OCI-LY3 (cell line): ENCODE data around the gene DACT1.

ENCODE experiments used
- H2AFZ ChIP-seq: fragments of 200-600, 300-600 bp; shearing (Covaris generic); 2 replicates; pipeline ENCODE4 v1.6.0; 2014; ENCODE audit warnings: antibody characterized with exemption, low read depth, low read length
- H3K27ac ChIP-seq: fragments of 200-600, 300-600 bp; sonication (generic); 2 replicates; pipeline ENCODE4 v1.5.1; 2014; ENCODE audit warnings: mild to moderate bottlenecking, low read length, moderate library complexity, mixed read lengths
- H3K27me3 ChIP-seq: fragments of 200-600, 300-600 bp; sonication (generic); 2 replicates; pipeline ENCODE4 v1.6.1; 2014; ENCODE audit warnings: low read depth, low read length, mixed read lengths
- H3K36me3 ChIP-seq: fragments of 200-600, 300-600 bp; sonication (generic); replicated peaks from 2 replicates; pipeline ENCODE3; 2014; ENCODE audit warnings: low read depth, low read length, mixed read lengths
- H3K4me1 ChIP-seq: fragments of 300-600, 200-600 bp; sonication (generic); 2 replicates; pipeline ENCODE4 v1.6.1; 2014; ENCODE audit warnings: low read length, mixed read lengths
- H3K4me2 ChIP-seq: fragments of 200-600, 300-600 bp; sonication (generic); 2 replicates; pipeline ENCODE4 v1.6.1; 2014; ENCODE audit warnings: low read length, mixed read lengths
- H3K4me3 ChIP-seq: fragments of 300-600, 200-600 bp; sonication (generic); 2 replicates; pipeline ENCODE4 v1.5.1; 2014; ENCODE audit warnings: antibody characterized with exemption, mild to moderate bottlenecking, low read length, moderate library complexity
- H3K79me2 ChIP-seq: fragments of 300-600, 200-600 bp; shearing (Covaris generic); 2 replicates; pipeline ENCODE4 v1.6.1; 2014; ENCODE audit warnings: mild to moderate bottlenecking, low read length, mixed read lengths
- H3K9ac ChIP-seq: fragments of 300-600, 200-600 bp; shearing (Covaris generic); 2 replicates; pipeline ENCODE4 v1.6.0; 2014; ENCODE audit warnings: mild to moderate bottlenecking, low read length, moderate library complexity
- H3K9me3 ChIP-seq: fragments of 200-600, 300-600 bp; shearing (Covaris generic); 2 replicates; pipeline ENCODE4 v1.6.1; 2014; ENCODE audit warnings: low read length, mixed read lengths; ENCODE audit not compliant: insufficient read depth
- H4K20me1 ChIP-seq: fragments of 200-600, 300-600 bp; sonication (generic); 2 replicates; pipeline ENCODE4 v1.6.1; 2016; ENCODE audit warnings: low read length, mixed read lengths; ENCODE audit not compliant: insufficient read depth
- EZH2phosphoT487 ChIP-seq: fragments of 200-600 bp; shearing (Covaris generic); IDR thresholded peaks from 2 replicates; pipeline ENCODE4 v1.6.1; 2018; ENCODE audit warnings: antibody characterized with exemption, mixed run types, low read depth
- TF ChIP-seq, protein P1 (sequence below): fragments of 200-600, 300-600 bp; sonication (generic); IDR thresholded peaks from 2 replicates; pipeline ENCODE4 v1.5.1; 2014; ENCODE audit warnings: antibody characterized with exemption, low read length, low read depth

Gene DACT1

GRCh38 chr14:58660407-58660806, 22.6 kb downstream of the DACT1 start:
- Histone ChIP-seq H4K20me1 (no peaks in the 10 kb centered on the region), H3K27ac (no peak overlapping the region), H3K4me1 (peaks cover 13% of the 10 kb centered on the region), H3K36me3 (no peaks in the 10 kb centered on the region), H3K4me2 (no peak overlapping the region), H2AFZ (no peak overlapping the region), H3K4me3 (no peak overlapping the region), H3K9me3 (no peaks in the 10 kb centered on the region), H3K79me2 (no peaks in the 10 kb centered on the region), H3K27me3 (no peaks in the 10 kb centered on the region), H3K9ac (no peak overlapping the region)
- no peak for TF ChIP-seq EZH2phosphoT487
- TF ChIP-seq, protein P1, sequence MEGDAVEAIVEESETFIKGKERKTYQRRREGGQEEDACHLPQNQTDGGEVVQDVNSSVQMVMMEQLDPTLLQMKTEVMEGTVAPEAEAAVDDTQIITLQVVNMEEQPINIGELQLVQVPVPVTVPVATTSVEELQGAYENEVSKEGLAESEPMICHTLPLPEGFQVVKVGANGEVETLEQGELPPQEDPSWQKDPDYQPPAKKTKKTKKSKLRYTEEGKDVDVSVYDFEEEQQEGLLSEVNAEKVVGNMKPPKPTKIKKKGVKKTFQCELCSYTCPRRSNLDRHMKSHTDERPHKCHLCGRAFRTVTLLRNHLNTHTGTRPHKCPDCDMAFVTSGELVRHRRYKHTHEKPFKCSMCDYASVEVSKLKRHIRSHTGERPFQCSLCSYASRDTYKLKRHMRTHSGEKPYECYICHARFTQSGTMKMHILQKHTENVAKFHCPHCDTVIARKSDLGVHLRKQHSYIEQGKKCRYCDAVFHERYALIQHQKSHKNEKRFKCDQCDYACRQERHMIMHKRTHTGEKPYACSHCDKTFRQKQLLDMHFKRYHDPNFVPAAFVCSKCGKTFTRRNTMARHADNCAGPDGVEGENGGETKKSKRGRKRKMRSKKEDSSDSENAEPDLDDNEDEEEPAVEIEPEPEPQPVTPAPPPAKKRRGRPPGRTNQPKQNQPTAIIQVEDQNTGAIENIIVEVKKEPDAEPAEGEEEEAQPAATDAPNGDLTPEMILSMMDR = no peak

- Histone ChIP-seq H3K36me3 (no peaks in the 10 kb centered on the region), H3K4me2 (no peak overlapping the region), H3K79me2 (no peaks in the 10 kb centered on the region), H2AFZ (no peak overlapping the region), H3K27ac (no peak overlapping the region), H3K27me3 (no peaks in the 10 kb centered on the region), H3K4me3 (no peak overlapping the region), H3K9ac (no peak overlapping the region), H4K20me1 (no peaks in the 10 kb centered on the region), H3K9me3 (no peaks in the 10 kb centered on the region), H3K4me1 (peaks cover 13% of the 10 kb centered on the region)
- TF ChIP-seq, protein P1 = no peak
- no peak for TF ChIP-seq EZH2phosphoT487
Measured at GRCh38 chr14:58662018-58662417, 24.3 kb downstream of the DACT1 start.

- H2AFZ ChIP-seq = no peak overlapping the region
- no peak overlapping the region for H3K27ac ChIP-seq
- no peak overlapping the region for H3K9ac ChIP-seq
- H4K20me1 ChIP-seq = no peaks in the 10 kb centered on the region
- no peaks in the 10 kb centered on the region for H3K79me2 ChIP-seq
- peaks cover 13% of the 10 kb centered on the region for H3K4me1 ChIP-seq
- no peak for TF ChIP-seq EZH2phosphoT487
- TF ChIP-seq, protein P1 = no peak
- H3K4me2 ChIP-seq = no peak overlapping the region
- H3K27me3 ChIP-seq = no peaks in the 10 kb centered on the region
- no peak overlapping the region for H3K4me3 ChIP-seq
- no peaks in the 10 kb centered on the region for H3K36me3 ChIP-seq
- H3K9me3 ChIP-seq = no peaks in the 10 kb centered on the region
Measured at GRCh38 chr14:58662759-58663158, 25.0 kb downstream of the DACT1 start.

DNA sequence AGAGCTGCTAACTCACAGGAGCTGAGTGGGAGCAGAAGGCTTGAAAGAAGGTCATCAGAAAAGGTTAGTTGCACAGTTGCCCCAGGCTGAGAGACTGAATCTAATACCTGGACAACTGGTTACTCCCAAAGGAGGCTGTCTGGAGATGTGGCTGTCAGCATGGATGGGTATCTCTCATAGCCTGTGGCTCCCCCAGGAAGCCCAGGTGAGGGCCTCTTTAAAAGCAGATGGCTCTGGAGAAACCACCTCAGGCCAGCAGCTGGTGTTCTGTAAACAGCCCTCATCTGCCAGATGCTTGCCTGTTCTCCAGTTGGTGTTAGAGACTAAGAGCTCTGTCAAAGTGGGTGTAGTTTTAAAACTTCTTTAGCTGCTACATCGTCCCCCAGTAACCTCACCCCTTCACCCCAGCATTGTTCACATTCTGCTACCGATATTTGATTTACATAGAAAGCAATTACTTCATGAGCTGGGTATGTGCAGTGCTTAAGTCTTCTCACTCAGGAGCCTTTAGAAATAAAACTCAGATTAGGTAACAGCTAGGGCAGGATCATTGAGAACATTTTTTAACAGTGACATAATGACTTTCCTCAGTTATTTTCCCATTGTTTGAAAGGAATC, 25.8 kb downstream of the DACT1 start:
- H3K4me2 ChIP-seq = no peak overlapping the region
- TF ChIP-seq, protein P1 = no peak
- TF ChIP-seq EZH2phosphoT487 = no peak
- no peaks in the 10 kb centered on the region for H4K20me1 ChIP-seq
- H3K79me2 ChIP-seq = no peaks in the 10 kb centered on the region
- no peak overlapping the region for H2AFZ ChIP-seq
- no peaks in the 10 kb centered on the region for H3K27me3 ChIP-seq
- H3K36me3 ChIP-seq = no peaks in the 10 kb centered on the region
- no peak overlapping the region for H3K27ac ChIP-seq
- no peaks in the 10 kb centered on the region for H3K9me3 ChIP-seq
- H3K4me3 ChIP-seq = no peak overlapping the region
- H3K9ac ChIP-seq = no peak overlapping the region
- H3K4me1 ChIP-seq = peaks cover 13% of the 10 kb centered on the region
